HepG2 (cell line): ENCODE data around the gene LAMB2. TPM values are rescaled to one million over a fixed set of nuclear protein-coding genes. Genes with fewer than 3 reads are reported as not detected.
A peak's percentile ranks its signal among the peaks of the same experiment; 100 is the strongest.

Source experiments
- AHR ChIP-seq: IDR thresholded peaks from 2 replicates; pipeline ENCODE4 v1.6.1; 2018; ENCODE audit warnings: missing genetic modification reagents, missing compliant biosample characterization
- CHD4 ChIP-seq: fragments of 200-600 bp; sonication (generic); IDR thresholded peaks from 2 replicates; pipeline ENCODE4 v1.7.0; 2017; ENCODE audit warnings: mild to moderate bottlenecking, low read length, borderline replicate concordance
- FOSL2 ChIP-seq: sonication (generic); formaldehyde crosslinking; IDR thresholded peaks from 2 replicates; pipeline ENCODE4 v1.4.0; 2020; ENCODE audit warnings: missing genetic modification reagents
- IRX3 ChIP-seq: sonication (generic); formaldehyde crosslinking; IDR thresholded peaks from 2 replicates; pipeline ENCODE4 v1.8.1; 2023; ENCODE audit warnings: mild to moderate bottlenecking, low read depth, missing genetic modification reagents, borderline replicate concordance
- MAF1 ChIP-seq: sonication (generic); formaldehyde crosslinking; IDR thresholded peaks from 2 replicates; pipeline ENCODE4 v1.5.0; 2020; ENCODE audit warnings: missing genetic modification reagents, borderline replicate concordance
- MIER2 ChIP-seq: IDR thresholded peaks from 2 replicates; pipeline ENCODE4 v1.6.1; 2016; ENCODE audit warnings: missing biosample characterization, missing genetic modification reagents
- NCOR1 ChIP-seq: fragments of 200-600 bp; sonication (generic); IDR thresholded peaks from 2 replicates; pipeline ENCODE4 v1.7.0; 2017; ENCODE audit warnings: antibody characterized with exemption, low read length, borderline replicate concordance
- PLRG1 ChIP-seq: fragments of 450-650 bp; conservative IDR thresholded peaks from 2 replicates; pipeline ENCODE4 v1.6.1; 2016
- RCOR2 ChIP-seq: IDR thresholded peaks from 2 replicates; pipeline ENCODE4 v1.6.1; 2016; ENCODE audit warnings: missing biosample characterization, missing genetic modification reagents
- RFXAP ChIP-seq: sonication (generic); formaldehyde crosslinking; IDR thresholded peaks from 2 replicates; pipeline ENCODE4 v1.4.0; 2020; ENCODE audit warnings: missing genetic modification reagents, borderline replicate concordance
- SAP130 ChIP-seq: IDR thresholded peaks from 2 replicates; pipeline ENCODE4 v1.6.1; 2016; ENCODE audit warnings: low read depth
- SETDB1 ChIP-seq: sonication (generic); formaldehyde crosslinking; IDR thresholded peaks from 2 replicates; pipeline ENCODE4 v1.5.1; 2020; ENCODE audit warnings: missing genetic modification reagents, mild to moderate bottlenecking, borderline replicate concordance
- SNAPC2 ChIP-seq: sonication (generic); formaldehyde crosslinking; IDR thresholded peaks from 2 replicates; pipeline ENCODE4 v1.8.1; 2022; ENCODE audit warnings: mild to moderate bottlenecking, missing genetic modification reagents
- SP5 ChIP-seq: IDR thresholded peaks from 2 replicates; pipeline ENCODE4 v1.6.1; 2016; ENCODE audit warnings: low read depth, borderline replicate concordance
- TBX2 ChIP-seq: sonication (generic); formaldehyde crosslinking; IDR thresholded peaks from 2 replicates; pipeline ENCODE4 v1.5.0; 2020; ENCODE audit warnings: missing genetic modification reagents, mild to moderate bottlenecking, borderline replicate concordance
- ZBTB20 ChIP-seq: sonication (generic); formaldehyde crosslinking; IDR thresholded peaks from 2 replicates; pipeline ENCODE4 v1.8.1; 2023; ENCODE audit warnings: missing genetic modification reagents, low read depth, mild to moderate bottlenecking, borderline replicate concordance
- ZBTB8A ChIP-seq: sonication (generic); formaldehyde crosslinking; IDR thresholded peaks from 2 replicates; pipeline ENCODE4 v1.4.0; 2020; ENCODE audit warnings: mild to moderate bottlenecking, low read depth, missing genetic modification reagents, borderline replicate concordance
- ZNF224 ChIP-seq: sonication (generic); formaldehyde crosslinking; IDR thresholded peaks from 2 replicates; pipeline ENCODE4 v1.5.0; 2020; ENCODE audit warnings: mild to moderate bottlenecking, missing genetic modification reagents
- ZNF232 ChIP-seq: sonication (generic); formaldehyde crosslinking; IDR thresholded peaks from 2 replicates; pipeline ENCODE4 v1.4.0; 2020; ENCODE audit warnings: missing genetic modification reagents, borderline replicate concordance
- ZNF317 ChIP-seq: sonication (generic); formaldehyde crosslinking; IDR thresholded peaks from 2 replicates; pipeline ENCODE4 v1.5.0; 2020; ENCODE audit warnings: mild to moderate bottlenecking, missing genetic modification reagents
- ZNF605 ChIP-seq: sonication (generic); formaldehyde crosslinking; IDR thresholded peaks from 2 replicates; pipeline ENCODE4 v1.8.0; 2022; ENCODE audit warnings: mild to moderate bottlenecking, missing genetic modification reagents
- ZZZ3 ChIP-seq: sonication (generic); formaldehyde crosslinking; IDR thresholded peaks from 2 replicates; pipeline ENCODE4 v1.4.0; 2020; ENCODE audit warnings: missing genetic modification reagents, mild to moderate bottlenecking, borderline replicate concordance
- polyA plus RNA-seq, 8 experiments: library from polyadenylated mRNA; depleted of rRNA in 3 of 8; stranded (reverse) in 7 of 8; unstranded in 1 of 8; fragments of >200 nt; fragmentation: Illumina TruSeq in 4 of 8; extraction: Trizol in 4 of 8; gene quantifications; 2 replicates each; pipeline versions ENCODE4 v1.2.1 to v1.2.3, GENCODE V29; 2011 to 2016; ENCODE audit warnings: low read depth in 4 of 8, missing spikeins in 1 of 8, mixed read lengths in 1 of 8; ENCODE audit not compliant: insufficient read depth in 1 of 8
- total RNA-seq, 5 experiments: library from RNA; depleted of rRNA; stranded (reverse); fragments of >200 nt; fragmentation: Illumina TruSeq; extraction: Trizol; gene quantifications; 2 replicates each; pipeline ENCODE4 v1.2.3, GENCODE V29; 2016; ENCODE audit warnings: low read depth in 1 of 5
- TF ChIP-seq, protein P1 (sequence below): sonication (generic); formaldehyde crosslinking; IDR thresholded peaks from 2 replicates; pipeline ENCODE4 v1.4.0; 2020; ENCODE audit warnings: missing genetic modification reagents, borderline replicate concordance
- TF ChIP-seq, protein P2 (sequence below): sonication (generic); formaldehyde crosslinking; IDR thresholded peaks from 2 replicates; pipeline ENCODE4 v1.4.0; 2020; ENCODE audit warnings: missing genetic modification reagents

Gene LAMB2
- total and polyA plus RNA-seq, 2 of the 13 experiments (the other 11 are each of a cell fraction or from before 2014, with no cell fraction given), result 208 to 443 TPM

DNA sequence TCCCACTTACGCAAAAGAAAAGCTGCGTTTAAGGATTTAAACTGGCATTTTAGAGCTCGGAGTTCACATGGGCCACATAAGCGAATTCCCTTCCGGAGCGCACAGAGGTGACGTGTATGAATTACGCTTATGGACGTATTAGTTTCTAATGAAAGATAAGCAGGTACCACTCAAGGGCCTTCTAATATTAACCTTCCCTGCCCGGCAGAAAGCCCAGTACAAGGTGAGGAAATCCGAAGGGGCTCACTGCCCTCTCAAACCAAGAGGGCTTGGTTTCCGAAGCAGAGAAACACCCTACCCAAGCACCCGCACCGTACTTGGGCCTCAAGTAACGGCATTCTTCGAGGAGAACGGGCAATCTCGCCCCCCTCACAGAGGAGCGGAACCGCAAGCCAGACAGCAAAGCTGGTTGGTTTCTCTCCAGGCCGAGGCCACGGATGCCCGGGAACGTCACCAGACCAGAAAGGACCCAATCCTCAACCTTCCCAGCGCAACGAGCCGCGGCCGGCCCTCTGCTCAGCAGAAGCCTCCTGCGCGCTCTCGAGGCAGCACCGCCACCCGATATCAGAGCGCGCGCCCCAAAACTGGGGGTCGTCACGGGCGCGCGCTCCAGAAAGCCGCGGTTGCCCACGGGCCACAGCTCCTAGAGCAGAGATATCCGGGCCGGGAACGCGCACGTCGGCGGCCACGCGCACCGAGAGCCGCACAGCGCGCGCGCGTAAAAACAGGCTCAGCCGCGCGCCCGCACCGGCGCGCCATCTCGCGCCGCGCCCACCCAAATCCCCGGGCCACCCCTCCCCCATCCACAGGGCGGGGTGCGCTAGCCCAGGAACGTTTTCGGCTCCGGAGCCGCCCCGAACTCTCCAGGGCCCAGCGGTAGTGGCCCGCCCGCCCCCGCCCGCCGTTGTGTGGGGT is 39.7 kb downstream of the LAMB2 start (continued):
- TF ChIP-seq TBX2, result peak; percentile 59; the same call in 1 of the 2 replicates
- no peak for TF ChIP-seq AHR (CRISPR knock-in tag)
- no peak for TF ChIP-seq RFXAP (CRISPR knock-in tag)
- TF ChIP-seq, protein P1, sequence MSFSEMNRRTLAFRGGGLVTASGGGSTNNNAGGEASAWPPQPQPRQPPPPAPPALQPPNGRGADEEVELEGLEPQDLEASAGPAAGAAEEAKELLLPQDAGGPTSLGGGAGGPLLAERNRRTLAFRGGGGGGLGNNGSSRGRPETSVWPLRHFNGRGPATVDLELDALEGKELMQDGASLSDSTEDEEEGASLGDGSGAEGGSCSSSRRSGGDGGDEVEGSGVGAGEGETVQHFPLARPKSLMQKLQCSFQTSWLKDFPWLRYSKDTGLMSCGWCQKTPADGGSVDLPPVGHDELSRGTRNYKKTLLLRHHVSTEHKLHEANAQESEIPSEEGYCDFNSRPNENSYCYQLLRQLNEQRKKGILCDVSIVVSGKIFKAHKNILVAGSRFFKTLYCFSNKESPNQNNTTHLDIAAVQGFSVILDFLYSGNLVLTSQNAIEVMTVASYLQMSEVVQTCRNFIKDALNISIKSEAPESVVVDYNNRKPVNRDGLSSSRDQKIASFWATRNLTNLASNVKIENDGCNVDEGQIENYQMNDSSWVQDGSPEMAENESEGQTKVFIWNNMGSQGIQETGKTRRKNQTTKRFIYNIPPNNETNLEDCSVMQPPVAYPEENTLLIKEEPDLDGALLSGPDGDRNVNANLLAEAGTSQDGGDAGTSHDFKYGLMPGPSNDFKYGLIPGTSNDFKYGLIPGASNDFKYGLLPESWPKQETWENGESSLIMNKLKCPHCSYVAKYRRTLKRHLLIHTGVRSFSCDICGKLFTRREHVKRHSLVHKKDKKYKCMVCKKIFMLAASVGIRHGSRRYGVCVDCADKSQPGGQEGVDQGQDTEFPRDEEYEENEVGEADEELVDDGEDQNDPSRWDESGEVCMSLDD, result no peak
- TF ChIP-seq CHD4, result no peak
- 0 out of 2 replicates have a peak, but pooled peaks have one; percentile 47 for TF ChIP-seq ZNF317 (CRISPR knock-in tag)
- no peak for TF ChIP-seq PLRG1
- TF ChIP-seq SP5 (CRISPR knock-in tag), result no peak
- no peak for TF ChIP-seq SETDB1 (CRISPR knock-in tag)
- no peak for TF ChIP-seq FOSL2
- TF ChIP-seq RCOR2 (CRISPR knock-in tag), result no peak
- TF ChIP-seq SAP130 (CRISPR knock-in tag), result peak; percentile 30; the same call in 1 of the 2 replicates
- TF ChIP-seq ZBTB8A, result peak; percentile 58; the same call in 1 of the 2 replicates
- TF ChIP-seq ZZZ3, result 0 out of 2 replicates have a peak, but pooled peaks have one; percentile 58
- TF ChIP-seq NCOR1, result no peak; the same call in 1 of the 2 replicates
- peak; percentile 79; the same call in 1 of the 2 replicates for TF ChIP-seq ZNF232 (CRISPR knock-in tag)
- no peak for TF ChIP-seq SNAPC2 (CRISPR knock-in tag)
- TF ChIP-seq IRX3 (CRISPR knock-in tag), result no peak
- no peak for TF ChIP-seq MIER2 (CRISPR knock-in tag)
- TF ChIP-seq, protein P2, sequence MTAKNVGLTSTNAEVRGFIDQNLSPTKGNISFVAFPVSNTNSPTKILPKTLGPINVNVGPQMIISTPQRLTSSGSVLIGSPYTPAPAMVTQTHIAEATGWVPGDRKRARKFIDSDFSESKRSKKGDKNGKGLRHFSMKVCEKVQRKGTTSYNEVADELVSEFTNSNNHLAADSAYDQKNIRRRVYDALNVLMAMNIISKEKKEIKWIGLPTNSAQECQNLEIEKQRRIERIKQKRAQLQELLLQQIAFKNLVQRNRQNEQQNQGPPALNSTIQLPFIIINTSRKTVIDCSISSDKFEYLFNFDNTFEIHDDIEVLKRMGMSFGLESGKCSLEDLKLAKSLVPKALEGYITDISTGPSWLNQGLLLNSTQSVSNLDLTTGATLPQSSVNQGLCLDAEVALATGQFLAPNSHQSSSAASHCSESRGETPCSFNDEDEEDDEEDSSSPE (CRISPR knock-in tag), result peak; percentile 37
- peak; percentile 35; the same call in 1 of the 2 replicates for TF ChIP-seq ZBTB20 (CRISPR knock-in tag)
- peak; percentile 85 for TF ChIP-seq ZNF605 (CRISPR knock-in tag)
- TF ChIP-seq MAF1 (CRISPR knock-in tag), result no peak
- no peak for TF ChIP-seq ZNF224 (CRISPR knock-in tag)
